CD14-positive monocyte (primary cell): Measurements from ENCODE around the gene LDLR. TPM values are rescaled to one million over a fixed set of nuclear protein-coding genes. Genes with fewer than 3 reads are reported as not detected.

Experiments
- DNase-seq, 3 donors: peaks; one replicate each; pipeline ENCODE4 v3.0.0-alpha.2; 2011 to 2022
- H2AFZ ChIP-seq: 2 replicates; pipeline ENCODE4 v1.6.0; 2012; ENCODE audit warnings: mild to moderate bottlenecking, low read depth, low read length, inconsistent platforms; ENCODE audit not compliant: insufficient read depth, poor library complexity, severe bottlenecking
- H3K27ac ChIP-seq, 2 donors: 1 replicate in 1 of 2; 2 replicates in 1 of 2; pipeline ENCODE4 v1.5.1; 2012 to 2013; ENCODE audit warnings: low read length in 2 of 2, control low read depth in 1 of 2, inconsistent platforms in 1 of 2, low read depth in 1 of 2, mild to moderate bottlenecking in 1 of 2
- H3K27me3 ChIP-seq, 2 donors: one replicate each; pipeline versions ENCODE4 v1.6.0 to v1.6.1; 2011 to 2013; ENCODE audit warnings: low read length in 2 of 2; ENCODE audit not compliant: control insufficient read depth in 2 of 2, insufficient read depth in 2 of 2
- H3K36me3 ChIP-seq, 2 donors: replicated peaks in 1 of 2; 1 replicate in 1 of 2; 2 replicates in 1 of 2; pipeline versions ENCODE4 v1.5.1 to v1.6.1; 2012 to 2013; ENCODE audit warnings: low read length in 2 of 2, control low read depth in 1 of 2, inconsistent platforms in 1 of 2, mild to moderate bottlenecking in 1 of 2; ENCODE audit not compliant: insufficient read depth in 2 of 2, control insufficient read depth in 1 of 2
- H3K4me1 ChIP-seq, 2 donors: 1 replicate in 1 of 2; 2 replicates in 1 of 2; pipeline versions ENCODE4 v1.5.1 to v1.6.1; 2012 to 2013; ENCODE audit warnings: low read length in 2 of 2, control low read depth in 1 of 2, inconsistent platforms in 1 of 2, mild to moderate bottlenecking in 1 of 2, moderate library complexity in 1 of 2; ENCODE audit not compliant: insufficient read depth in 2 of 2, control insufficient read depth in 1 of 2
- H3K4me2 ChIP-seq: replicated peaks from 2 replicates; pipeline ENCODE3; 2012; ENCODE audit warnings: low read length, moderate library complexity, mild to moderate bottlenecking; ENCODE audit not compliant: poor library complexity, severe bottlenecking; ENCODE audit errors: extremely low read depth
- H3K4me3 ChIP-seq, 3 experiments: fragments of 200-600 bp in 1 of 3; sonication (generic) in 1 of 3; replicated peaks in 1 of 3; 1 replicate in 2 of 3; 2 replicates in 1 of 3; pipeline ENCODE4 v1.5.1; 2011 to 2013; ENCODE audit warnings: low read length in 3 of 3, mild to moderate bottlenecking in 3 of 3, control low read depth in 2 of 3, low read depth in 2 of 3, inconsistent platforms in 1 of 3, moderate library complexity in 1 of 3
- H3K79me2 ChIP-seq: 2 replicates; pipeline ENCODE4 v1.6.0; 2012; ENCODE audit warnings: mild to moderate bottlenecking, control low read depth, inconsistent platforms, low read length, moderate library complexity; ENCODE audit not compliant: insufficient read depth
- H3K9ac ChIP-seq: 2 replicates; pipeline ENCODE4 v1.6.0; 2017; ENCODE audit warnings: low read length, mild to moderate bottlenecking; ENCODE audit not compliant: insufficient read depth, poor library complexity, severe bottlenecking
- H3K9me3 ChIP-seq, 2 donors: replicated peaks in 1 of 2; 1 replicate in 1 of 2; 2 replicates in 1 of 2; pipeline versions ENCODE4 v1.5.1 to v1.6.1; 2012 to 2013; ENCODE audit warnings: low read length in 2 of 2, control low read depth in 1 of 2; ENCODE audit not compliant: control insufficient read depth in 1 of 2, insufficient read depth in 1 of 2
- H4K20me1 ChIP-seq: 2 replicates; pipeline ENCODE4 v1.6.0; 2012; ENCODE audit warnings: mild to moderate bottlenecking, low read length, control low read depth, moderate library complexity; ENCODE audit not compliant: insufficient read depth
- H3K27ac Mint-ChIP-seq, 7 donors: one replicate each; pipeline ENCODE4 v1.8.0; 2020; ENCODE audit warnings: mild to moderate bottlenecking in 7 of 7, mixed read lengths in 7 of 7, moderate library complexity in 6 of 7, inconsistent platforms in 2 of 7
- H3K27me3 Mint-ChIP-seq, 3 donors: one replicate each; pipeline ENCODE4 v1.8.0; 2021 to 2022; ENCODE audit warnings: low read depth in 3 of 3, mild to moderate bottlenecking in 3 of 3, mixed read lengths in 3 of 3, moderate library complexity in 3 of 3, inconsistent platforms in 1 of 3
- H3K36me3 Mint-ChIP-seq, 2 donors: one replicate each; pipeline ENCODE4 v1.8.0; 2020; ENCODE audit warnings: mixed read lengths in 2 of 2, inconsistent platforms in 1 of 2, mild to moderate bottlenecking in 1 of 2
- H3K4me1 Mint-ChIP-seq: one replicate; pipeline ENCODE4 v1.8.0; 2020; ENCODE audit warnings: mild to moderate bottlenecking, mixed read lengths
- H3K4me3 Mint-ChIP-seq, 2 donors: one replicate each; pipeline ENCODE4 v1.8.0; 2020; ENCODE audit warnings: mild to moderate bottlenecking in 2 of 2, mixed read lengths in 2 of 2, moderate library complexity in 1 of 2
- H3K9me3 Mint-ChIP-seq, 7 donors: one replicate each; pipeline ENCODE4 v1.8.0; 2020 to 2022; ENCODE audit warnings: mixed read lengths in 7 of 7, mild to moderate bottlenecking in 6 of 7, moderate library complexity in 6 of 7, inconsistent platforms in 2 of 7
- CTCF ChIP-seq: fragments of 200-600 bp; IDR thresholded peaks from one replicate; pipeline ENCODE4 v1.8.0; 2022; ENCODE audit warnings: antibody characterized with exemption, mild to moderate bottlenecking
- WGBS: methylation state at CpG from one replicate; pipeline ENCODE4 v1.1.5; 2013; ENCODE audit warnings: missing lambda C conversion rate; ENCODE audit not compliant: insufficient coverage; 5-methylcytosine and 5-hydroxymethylcytosine counted together
- intact Hi-C, 2 donors: fragments of 100-400 bp; cut with micrococcal nuclease; formaldehyde crosslinking; loops; one replicate each; pipeline versions ENCODE4 v1.15.0 to v1.15.1; 2023
- polyA plus RNA-seq, 3 donors: library from polyadenylated mRNA; depleted of rRNA in 1 of 3; unstranded in 2 of 3; stranded (reverse) in 1 of 3; fragments of 300-500 nt in 2 of 3; fragments of >200 nt in 1 of 3; fragmentation: Illumina TruSeq in 2 of 3; gene quantifications; 1 replicate in 2 of 3; 2 replicates in 1 of 3; pipeline ENCODE4 v1.2.3, GENCODE V29; 2012 to 2021

The LDLR gene
- polyA plus RNA-seq, 3 donors: 14.3 to 21.2 (median 19.8) TPM

- H3K4me1 ChIP-seq: no peaks in the 10 kb centered on the region
- Mint-ChIP-seq H3K27me3 (peaks cover 8 to 10% (median 10%) of the 10 kb centered on the region in 3 donors), H3K4me1 (no peaks in the 10 kb centered on the region), H3K4me3 (no peak overlapping the region), H3K27ac (peak overlapping the region in 1 of 7 donors; percentile 7), H3K9me3 (peaks cover 0 to 5% (median 0%) of the 10 kb centered on the region in 7 donors), H3K36me3 (peaks cover 73 to 87% of the 10 kb centered on the region in 2 donors)
- no peak overlapping the region for H3K4me2 ChIP-seq
- H4K20me1 ChIP-seq: peaks cover 9% of the 10 kb centered on the region
- H3K4me3 ChIP-seq: no peak overlapping the region
- no peak overlapping the region for H3K27ac ChIP-seq
- H3K36me3 ChIP-seq: peaks cover 46 to 82% of the 10 kb centered on the region in 2 donors
- H2AFZ ChIP-seq: no peak overlapping the region
- intact Hi-C loops: no loop called here
- WGBS: 85% methylated on average over 2 of the region's 13 CpGs
- no peak for DNase-seq
- H3K27me3 ChIP-seq: peaks cover 0 to 3% of the 10 kb centered on the region in 2 donors
- no peaks in the 10 kb centered on the region for H3K9me3 ChIP-seq
- H3K79me2 ChIP-seq: no peaks in the 10 kb centered on the region
- no peak overlapping the region for H3K9ac ChIP-seq
- TF ChIP-seq CTCF: no peak
Measured at GRCh38 chr19:11041966-11042627, 47.2 kb upstream of the LDLR start.

GRCh38 chr19:11044431-11044830 is 44.8 kb upstream of the LDLR start:
- no peak overlapping the region for H3K4me3 Mint-ChIP-seq
- no peaks in the 10 kb centered on the region for H3K9me3 ChIP-seq
- H3K27me3 ChIP-seq: peaks cover 0 to 3% of the 10 kb centered on the region in 2 donors
- no peaks in the 10 kb centered on the region for H3K79me2 ChIP-seq
- H3K27me3 Mint-ChIP-seq: peaks cover 18 to 23% (median 18%) of the 10 kb centered on the region in 3 donors
- no peak overlapping the region for H3K9ac ChIP-seq
- no peak overlapping the region for H3K4me2 ChIP-seq
- peaks cover 15% of the 10 kb centered on the region for H3K4me1 Mint-ChIP-seq
- peaks cover 11 to 12% of the 10 kb centered on the region in 2 donors for H3K4me1 ChIP-seq
- no peak overlapping the region for H3K27ac ChIP-seq
- no peak overlapping the region for H3K4me3 ChIP-seq
- intact Hi-C loops: no loop called here
- no peak for DNase-seq
- no peak overlapping the region for H3K27ac Mint-ChIP-seq
- H3K36me3 ChIP-seq: peaks cover 29 to 62% of the 10 kb centered on the region in 2 donors
- WGBS: 97% methylated on average over 10 of the region's 10 CpGs
- H3K9me3 Mint-ChIP-seq: peaks cover 0 to 5% (median 0%) of the 10 kb centered on the region in 7 donors
- no peak for TF ChIP-seq CTCF
- H4K20me1 ChIP-seq: peaks cover 8% of the 10 kb centered on the region
- peaks cover 66 to 81% of the 10 kb centered on the region in 2 donors for H3K36me3 Mint-ChIP-seq
- no peak overlapping the region for H2AFZ ChIP-seq
